ENCODE measurements around the gene MYOT. TPM values are rescaled to one million over a fixed set of nuclear protein-coding genes. Genes with fewer than 3 reads are reported as not detected.

Gene MYOT
- total RNA-seq, 1 experiment from 2014 or later, result not detected

DNA sequence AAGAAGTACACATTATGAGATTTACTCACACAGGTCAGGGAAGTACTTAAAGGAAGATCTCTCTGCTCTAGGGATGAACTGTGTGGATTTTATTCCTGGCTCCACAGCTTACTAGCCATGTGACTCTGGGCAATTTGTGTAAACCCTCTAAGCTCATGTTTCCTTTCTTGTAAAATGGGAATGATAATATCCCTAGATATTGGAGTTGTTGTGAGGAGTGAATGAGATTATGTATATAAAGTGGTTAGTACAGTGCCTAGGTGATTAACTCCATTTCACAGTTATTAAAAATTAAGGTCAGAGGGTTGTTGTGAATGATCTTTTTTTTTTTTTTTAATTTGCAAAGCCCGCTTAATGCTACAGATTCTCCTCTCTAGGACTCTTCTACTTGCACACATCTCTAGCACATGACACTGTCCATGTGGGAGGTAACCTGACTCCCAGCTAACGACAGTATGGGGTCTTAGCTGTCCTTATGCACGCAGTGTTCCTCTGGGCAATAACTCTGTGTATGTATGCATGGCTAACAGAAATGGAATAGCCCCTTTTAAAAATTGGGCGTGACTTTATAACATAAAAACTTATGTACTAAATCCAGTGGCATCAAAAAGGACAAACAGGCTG is 23.9 kb upstream of the MYOT start:
- POLR2A ChIA-PET, result no interaction called here

DNA sequence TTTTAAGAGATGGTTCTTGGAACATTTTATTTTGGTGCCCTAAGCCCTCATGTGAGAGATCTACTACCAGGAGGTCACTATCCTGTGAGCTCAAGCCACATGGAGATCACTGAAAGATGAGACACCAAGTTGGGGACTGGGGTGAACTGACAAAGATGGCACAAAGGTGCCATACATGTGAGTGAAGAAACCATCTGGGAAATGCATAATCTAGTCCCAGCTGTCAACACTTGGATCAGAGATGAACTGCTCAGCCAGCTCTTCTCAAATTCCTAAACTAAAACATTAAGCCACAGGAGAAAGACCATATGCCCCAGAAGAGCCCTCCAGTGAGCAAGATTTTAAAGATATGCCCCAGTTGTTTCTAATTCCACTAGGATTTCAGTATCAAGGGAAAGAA is 22.2 kb upstream of the MYOT start:
- ATAC-seq (no peak), DNase-seq (ENCODE audit: low spot score) (no peak)
- POLR2A ChIA-PET, result no interaction called here
- H3K9me3 Mint-ChIP-seq, result no peaks in the 10 kb centered on the region
- H3K4me1 Mint-ChIP-seq, result no peaks in the 10 kb centered on the region
- H3K4me3 Mint-ChIP-seq, result no peak overlapping the region
- no peaks in the 10 kb centered on the region for H3K36me3 Mint-ChIP-seq
- TF ChIP-seq, protein P1, sequence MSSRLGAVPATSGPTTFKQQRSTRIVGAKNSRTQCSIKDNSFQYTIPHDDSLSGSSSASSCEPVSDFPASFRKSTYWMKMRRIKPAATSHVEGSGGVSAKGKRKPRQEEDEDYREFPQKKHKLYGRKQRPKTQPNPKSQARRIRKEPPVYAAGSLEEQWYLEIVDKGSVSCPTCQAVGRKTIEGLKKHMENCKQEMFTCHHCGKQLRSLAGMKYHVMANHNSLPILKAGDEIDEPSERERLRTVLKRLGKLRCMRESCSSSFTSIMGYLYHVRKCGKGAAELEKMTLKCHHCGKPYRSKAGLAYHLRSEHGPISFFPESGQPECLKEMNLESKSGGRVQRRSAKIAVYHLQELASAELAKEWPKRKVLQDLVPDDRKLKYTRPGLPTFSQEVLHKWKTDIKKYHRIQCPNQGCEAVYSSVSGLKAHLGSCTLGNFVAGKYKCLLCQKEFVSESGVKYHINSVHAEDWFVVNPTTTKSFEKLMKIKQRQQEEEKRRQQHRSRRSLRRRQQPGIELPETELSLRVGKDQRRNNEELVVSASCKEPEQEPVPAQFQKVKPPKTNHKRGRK (CRISPR knock-in tag; IDR thresholded peaks at IDR 0.05; ENCODE audit: borderline replicate concordance), result no peak
- TF ChIP-seq SMAD4 (CRISPR knock-in tag; IDR thresholded peaks at IDR 0.05) (no peak), SMAD3 (CRISPR knock-in tag; IDR thresholded peaks at IDR 0.05; ENCODE audit: borderline replicate concordance) (no peak), OVOL2 (CRISPR knock-in tag; IDR thresholded peaks at IDR 0.05; ENCODE audit: borderline replicate concordance) (no peak), JUN (CRISPR knock-in tag; IDR thresholded peaks at IDR 0.05) (no peak), EMX1 (CRISPR knock-in tag; IDR thresholded peaks at IDR 0.05) (no peak), GABPB1 (CRISPR knock-in tag; IDR thresholded peaks at IDR 0.05) (no peak), ZBTB21 (CRISPR knock-in tag; IDR thresholded peaks at IDR 0.05; ENCODE audit: borderline replicate concordance) (no peak), TCF7 (CRISPR knock-in tag; IDR thresholded peaks at IDR 0.05; ENCODE audit: low read depth) (no peak), ZNF121 (CRISPR knock-in tag; IDR thresholded peaks at IDR 0.05) (no peak), CBFB (CRISPR knock-in tag; IDR thresholded peaks at IDR 0.05; ENCODE audit: low read depth) (no peak), NFE2L1 (CRISPR knock-in tag; IDR thresholded peaks at IDR 0.05) (no peak), GRHL2 (CRISPR knock-in tag; IDR thresholded peaks at IDR 0.05; ENCODE audit: insufficient replicate concordance, severe bottlenecking) (no peak)
- TF ChIP-seq, protein P2, sequence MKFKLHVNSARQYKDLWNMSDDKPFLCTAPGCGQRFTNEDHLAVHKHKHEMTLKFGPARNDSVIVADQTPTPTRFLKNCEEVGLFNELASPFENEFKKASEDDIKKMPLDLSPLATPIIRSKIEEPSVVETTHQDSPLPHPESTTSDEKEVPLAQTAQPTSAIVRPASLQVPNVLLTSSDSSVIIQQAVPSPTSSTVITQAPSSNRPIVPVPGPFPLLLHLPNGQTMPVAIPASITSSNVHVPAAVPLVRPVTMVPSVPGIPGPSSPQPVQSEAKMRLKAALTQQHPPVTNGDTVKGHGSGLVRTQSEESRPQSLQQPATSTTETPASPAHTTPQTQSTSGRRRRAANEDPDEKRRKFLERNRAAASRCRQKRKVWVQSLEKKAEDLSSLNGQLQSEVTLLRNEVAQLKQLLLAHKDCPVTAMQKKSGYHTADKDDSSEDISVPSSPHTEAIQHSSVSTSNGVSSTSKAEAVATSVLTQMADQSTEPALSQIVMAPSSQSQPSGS (CRISPR knock-in tag; IDR thresholded peaks at IDR 0.05; ENCODE audit: borderline replicate concordance, low read depth), result no peak
- TF ChIP-seq, protein P3, sequence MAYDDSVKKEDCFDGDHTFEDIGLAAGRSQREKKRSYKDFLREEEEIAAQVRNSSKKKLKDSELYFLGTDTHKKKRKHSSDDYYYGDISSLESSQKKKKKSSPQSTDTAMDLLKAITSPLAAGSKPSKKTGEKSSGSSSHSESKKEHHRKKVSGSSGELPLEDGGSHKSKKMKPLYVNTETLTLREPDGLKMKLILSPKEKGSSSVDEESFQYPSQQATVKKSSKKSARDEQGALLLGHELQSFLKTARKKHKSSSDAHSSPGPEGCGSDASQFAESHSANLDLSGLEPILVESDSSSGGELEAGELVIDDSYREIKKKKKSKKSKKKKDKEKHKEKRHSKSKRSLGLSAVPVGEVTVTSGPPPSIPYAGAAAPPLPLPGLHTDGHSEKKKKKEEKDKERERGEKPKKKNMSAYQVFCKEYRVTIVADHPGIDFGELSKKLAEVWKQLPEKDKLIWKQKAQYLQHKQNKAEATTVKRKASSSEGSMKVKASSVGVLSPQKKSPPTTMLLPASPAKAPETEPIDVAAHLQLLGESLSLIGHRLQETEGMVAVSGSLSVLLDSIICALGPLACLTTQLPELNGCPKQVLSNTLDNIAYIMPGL (CRISPR knock-in tag; IDR thresholded peaks at IDR 0.05), result no peak
- TF ChIP-seq, protein P4, sequence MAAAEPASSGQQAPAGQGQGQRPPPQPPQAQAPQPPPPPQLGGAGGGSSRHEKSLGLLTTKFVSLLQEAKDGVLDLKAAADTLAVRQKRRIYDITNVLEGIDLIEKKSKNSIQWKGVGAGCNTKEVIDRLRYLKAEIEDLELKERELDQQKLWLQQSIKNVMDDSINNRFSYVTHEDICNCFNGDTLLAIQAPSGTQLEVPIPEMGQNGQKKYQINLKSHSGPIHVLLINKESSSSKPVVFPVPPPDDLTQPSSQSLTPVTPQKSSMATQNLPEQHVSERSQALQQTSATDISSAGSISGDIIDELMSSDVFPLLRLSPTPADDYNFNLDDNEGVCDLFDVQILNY (CRISPR knock-in tag; IDR thresholded peaks at IDR 0.05), result no peak
- TF ChIP-seq, protein P5, sequence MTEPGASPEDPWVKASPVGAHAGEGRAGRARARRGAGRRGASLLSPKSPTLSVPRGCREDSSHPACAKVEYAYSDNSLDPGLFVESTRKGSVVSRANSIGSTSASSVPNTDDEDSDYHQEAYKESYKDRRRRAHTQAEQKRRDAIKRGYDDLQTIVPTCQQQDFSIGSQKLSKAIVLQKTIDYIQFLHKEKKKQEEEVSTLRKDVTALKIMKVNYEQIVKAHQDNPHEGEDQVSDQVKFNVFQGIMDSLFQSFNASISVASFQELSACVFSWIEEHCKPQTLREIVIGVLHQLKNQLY (CRISPR knock-in tag; IDR thresholded peaks at IDR 0.05), result no peak
- TF ChIP-seq, protein P6, sequence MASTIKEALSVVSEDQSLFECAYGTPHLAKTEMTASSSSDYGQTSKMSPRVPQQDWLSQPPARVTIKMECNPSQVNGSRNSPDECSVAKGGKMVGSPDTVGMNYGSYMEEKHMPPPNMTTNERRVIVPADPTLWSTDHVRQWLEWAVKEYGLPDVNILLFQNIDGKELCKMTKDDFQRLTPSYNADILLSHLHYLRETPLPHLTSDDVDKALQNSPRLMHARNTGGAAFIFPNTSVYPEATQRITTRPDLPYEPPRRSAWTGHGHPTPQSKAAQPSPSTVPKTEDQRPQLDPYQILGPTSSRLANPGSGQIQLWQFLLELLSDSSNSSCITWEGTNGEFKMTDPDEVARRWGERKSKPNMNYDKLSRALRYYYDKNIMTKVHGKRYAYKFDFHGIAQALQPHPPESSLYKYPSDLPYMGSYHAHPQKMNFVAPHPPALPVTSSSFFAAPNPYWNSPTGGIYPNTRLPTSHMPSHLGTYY (CRISPR knock-in tag; IDR thresholded peaks at IDR 0.05), result no peak
- no peak overlapping the region for H3K27ac Mint-ChIP-seq
- CTCF ChIA-PET, result interaction anchor here (1.7 kb wide), 1 partner anchor 216 kb away, joined by 3 read pairs; no protein-coding TSS in a partner anchor
- H3K27me3 Mint-ChIP-seq (ENCODE audit: low read depth), result no peaks in the 10 kb centered on the region

More for the DNA sequence above, 23.9 kb upstream of the MYOT start:
- Mint-ChIP-seq H3K4me1 (no peaks in the 10 kb centered on the region), H3K27ac (no peak overlapping the region), H3K9me3 (no peaks in the 10 kb centered on the region), H3K4me3 (no peak overlapping the region), H3K36me3 (no peaks in the 10 kb centered on the region), H3K27me3 (ENCODE audit: low read depth) (no peaks in the 10 kb centered on the region)
- CTCF ChIA-PET, result no interaction called here
- TF ChIP-seq, protein P5 (CRISPR knock-in tag; IDR thresholded peaks at IDR 0.05), result no peak
- TF ChIP-seq, protein P7, sequence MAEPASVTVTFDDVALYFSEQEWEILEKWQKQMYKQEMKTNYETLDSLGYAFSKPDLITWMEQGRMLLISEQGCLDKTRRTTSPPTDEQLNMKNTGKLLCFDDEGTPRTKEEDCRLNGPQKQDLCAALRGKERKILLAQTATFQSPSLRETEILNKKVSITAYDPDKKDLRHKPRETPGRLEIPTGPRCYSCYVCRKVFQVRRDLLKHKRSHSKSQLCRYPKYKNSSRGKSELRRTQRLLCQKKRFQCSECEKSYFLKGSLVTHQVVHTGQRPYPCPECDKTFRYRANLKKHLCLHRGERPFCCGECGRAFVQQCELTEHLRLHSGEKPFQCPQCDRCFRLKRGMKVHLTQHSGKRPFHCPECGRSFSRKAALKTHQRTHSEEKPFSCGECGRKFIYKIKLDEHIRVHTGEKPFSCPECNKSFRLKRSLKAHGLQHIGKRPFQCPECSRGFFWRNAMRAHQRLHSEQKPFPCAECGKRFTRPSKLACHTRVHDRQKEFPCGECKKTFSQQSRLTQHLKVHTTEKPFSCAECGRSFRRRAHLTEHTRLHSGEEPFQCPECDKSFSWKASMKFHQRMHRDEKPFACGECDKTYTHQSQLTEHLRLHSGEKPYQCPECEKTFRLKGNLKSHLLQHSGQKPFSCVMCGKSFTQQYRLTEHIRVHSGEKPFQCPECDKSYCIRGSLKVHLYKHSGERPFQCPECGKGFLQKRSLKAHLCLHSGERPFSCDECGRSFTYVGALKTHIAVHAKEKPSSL (CRISPR knock-in tag; conservative IDR thresholded peaks at IDR 0.05), result no peak
- DNase-seq (ENCODE audit: low spot score), result no peak
- no peak for ATAC-seq
